SW 1271 (cell line): ENCODE data around the gene ITGA4.
A peak's percentile ranks its signal among the peaks of the same experiment; 100 is the strongest.

Experiments
- DNase-seq, 2 experiments: peaks; one replicate each; lab custom pipeline; 2025; lab: John Stamatoyannopoulos, UW

ITGA4 gene

DNA sequence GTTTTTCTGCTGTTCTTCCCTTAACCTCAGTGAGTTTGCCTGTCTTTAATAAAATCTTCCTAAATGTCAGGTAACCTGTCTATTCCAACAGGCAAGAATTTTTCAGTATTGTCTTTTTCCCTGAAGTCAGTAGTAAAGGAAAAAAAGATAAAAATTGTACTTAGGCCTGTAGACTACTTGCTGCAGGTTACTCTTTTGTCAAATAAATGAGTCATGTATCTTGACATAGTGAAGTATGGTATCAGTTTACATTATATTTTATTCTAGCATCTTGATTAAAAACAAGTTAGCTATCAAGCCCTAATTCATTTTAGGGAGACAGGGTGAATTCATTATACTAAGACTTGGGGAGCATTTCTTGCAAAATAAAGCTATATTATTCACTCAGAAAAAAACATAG, 59.8 kb downstream of the ITGA4 start:
- DNase-seq = no peak

DNA sequence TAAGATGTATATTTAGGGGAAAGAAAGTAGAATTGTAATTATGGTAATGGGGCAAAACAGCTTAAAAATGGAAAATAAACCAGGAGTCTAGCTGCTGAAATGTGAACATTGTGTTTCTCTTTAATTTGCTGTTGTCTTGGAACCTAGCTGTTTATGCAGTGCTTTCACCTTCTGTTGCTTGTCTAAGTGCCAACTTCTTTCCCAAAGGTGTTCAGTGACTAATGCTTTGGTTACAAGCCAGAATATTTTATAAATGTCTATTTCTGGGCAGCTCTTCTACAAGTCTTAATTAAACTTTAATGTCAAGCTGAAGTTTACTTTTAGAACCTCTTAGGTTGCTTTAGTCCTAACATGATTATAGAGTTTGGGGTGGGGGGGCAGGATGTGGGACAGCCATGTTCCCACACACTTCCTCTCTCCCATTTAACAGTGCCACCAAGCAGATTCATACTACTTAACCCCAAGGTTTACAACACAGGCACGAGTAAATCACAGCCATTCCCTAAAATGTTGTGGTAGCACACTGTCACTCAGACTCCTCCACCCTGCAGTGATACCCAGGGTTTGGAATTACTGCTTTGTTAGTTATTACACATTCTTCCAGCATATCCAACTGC, 60.6 kb downstream of the ITGA4 start:
- DNase-seq = no peak

DNA sequence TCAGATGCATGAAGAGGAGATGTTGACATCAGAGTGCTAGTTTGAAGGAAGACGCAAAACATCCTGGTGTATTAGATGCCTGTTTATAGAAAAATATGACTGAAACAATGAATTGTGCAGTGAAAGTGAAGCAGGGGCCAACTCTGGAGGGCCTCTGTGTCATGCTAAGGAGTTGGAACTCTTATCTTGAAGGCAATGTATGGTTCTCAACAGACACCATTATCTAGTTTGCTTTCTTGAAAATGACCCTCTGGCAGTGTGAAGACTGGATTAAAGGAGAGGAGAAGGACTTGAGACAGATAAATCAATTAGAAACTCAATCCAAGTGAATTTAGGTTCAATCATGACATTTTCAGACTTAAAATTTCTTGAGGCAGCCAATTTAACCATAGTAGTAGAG, 63.1 kb downstream of the ITGA4 start:
- no peak for DNase-seq

DNA sequence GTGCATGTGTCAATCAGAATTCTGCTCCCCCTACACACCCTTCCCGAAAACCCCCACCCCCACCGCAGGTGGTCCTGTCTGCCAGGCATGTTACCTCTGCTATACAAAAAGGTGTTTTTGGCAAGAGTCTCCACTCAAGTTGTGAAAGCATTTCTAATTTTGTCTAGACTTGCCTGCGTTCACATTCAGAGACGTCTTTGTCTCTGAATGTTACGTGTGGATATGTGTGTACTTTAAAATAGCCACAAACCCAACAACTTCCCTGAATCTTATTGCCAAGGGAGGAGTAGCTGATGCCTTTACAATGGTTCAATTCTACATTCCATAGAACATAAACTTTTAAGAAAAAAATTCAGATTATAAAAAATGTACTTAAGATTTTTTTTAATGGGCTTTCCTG, 66.6 kb downstream of the ITGA4 start:
- DNase-seq = no peak

DNA sequence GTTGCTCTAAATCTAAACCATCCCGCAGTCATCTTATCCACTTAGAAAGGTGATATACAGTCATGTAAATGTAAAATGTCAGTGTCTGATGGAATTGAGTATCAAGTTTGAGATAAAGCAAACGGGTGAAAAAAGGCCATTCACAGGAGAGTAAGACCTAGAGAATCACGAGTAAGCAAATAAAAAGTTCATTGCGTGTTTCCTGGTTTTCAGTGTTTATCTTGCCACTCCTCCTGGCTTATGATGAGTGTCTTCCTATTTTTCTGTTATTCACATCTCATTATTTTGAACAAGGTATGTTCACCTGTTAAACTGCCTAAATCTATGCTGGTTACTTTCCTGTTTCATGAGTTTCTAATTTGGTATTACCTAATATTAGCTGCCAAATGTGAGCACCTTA, 68.8 kb downstream of the ITGA4 start:
- no peak for DNase-seq

DNA sequence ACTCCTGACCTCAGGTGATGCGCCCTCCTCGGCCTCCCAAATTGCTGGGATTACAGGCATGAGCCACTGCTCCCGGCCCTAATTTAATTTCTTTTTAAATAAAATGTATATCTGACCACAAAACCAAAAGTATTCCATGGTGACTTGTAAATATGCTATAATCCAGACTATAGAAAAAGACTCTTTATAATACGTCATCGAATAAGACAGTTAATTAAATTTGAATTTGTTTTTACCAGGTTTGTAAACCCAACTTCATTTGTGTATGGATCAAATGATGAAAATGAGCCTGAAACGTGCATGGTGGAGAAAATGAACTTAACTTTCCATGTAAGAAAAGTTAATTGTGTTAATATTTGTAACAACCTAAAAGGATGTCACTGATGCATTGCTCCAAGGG, 69.9 kb downstream of the ITGA4 start:
- DNase-seq = no peak

DNA sequence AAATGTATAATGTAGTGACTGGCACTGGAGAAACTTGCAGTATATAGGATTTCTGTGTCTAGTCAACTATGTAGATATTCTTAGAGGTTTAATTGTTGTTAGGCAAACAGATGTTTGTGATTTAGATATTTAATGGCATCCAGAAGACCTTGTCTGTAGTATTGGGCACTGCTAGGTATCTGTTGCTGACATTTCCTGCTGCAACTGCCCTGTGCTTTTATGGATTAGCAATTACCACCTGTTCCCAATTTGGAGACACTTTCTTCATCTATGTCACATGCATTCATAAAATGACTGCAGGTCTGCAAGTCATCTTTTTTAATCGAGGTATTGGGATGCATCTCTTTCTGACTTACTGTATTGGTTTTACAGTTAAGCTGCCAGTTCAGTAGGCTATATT, 71.3 kb downstream of the ITGA4 start:
- DNase-seq = no peak

DNA sequence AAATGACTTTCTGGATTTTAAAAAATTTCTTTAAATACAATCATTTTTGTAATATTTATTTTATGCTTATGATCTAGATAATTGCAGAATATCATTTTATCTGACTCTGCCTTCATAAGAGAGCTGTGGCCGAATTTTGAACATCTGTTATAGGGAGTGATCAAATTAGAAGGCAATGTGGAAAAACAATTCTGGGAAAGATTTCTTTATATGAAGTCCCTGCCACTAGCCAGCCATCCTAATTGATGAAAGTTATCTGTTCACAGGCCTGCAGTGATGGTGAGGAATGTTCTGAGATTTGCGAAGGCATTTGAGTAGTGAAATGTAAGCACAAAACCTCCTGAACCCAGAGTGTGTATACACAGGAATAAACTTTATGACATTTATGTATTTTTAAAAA, 79.5 kb downstream of the ITGA4 start:
- DNase-seq = no peak

DNA sequence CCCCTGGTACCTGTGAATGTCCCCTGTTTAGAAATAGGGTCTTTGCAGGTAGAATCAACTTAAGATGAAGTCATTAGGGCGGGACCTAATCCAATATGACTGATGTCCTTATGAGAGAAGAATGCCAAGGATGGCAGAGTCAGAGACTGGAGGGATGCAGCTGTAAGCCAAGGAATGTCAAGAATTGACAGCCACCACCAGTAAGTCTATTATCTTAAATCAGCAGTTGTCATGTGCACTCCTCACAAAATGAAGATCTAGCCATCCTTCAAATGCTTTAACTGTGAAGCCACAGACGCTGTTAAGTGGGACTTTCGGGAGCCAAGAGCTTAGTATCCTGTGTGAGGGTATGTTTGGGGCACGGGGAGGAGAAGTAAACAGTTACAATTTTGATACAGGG, 83.2 kb downstream of the ITGA4 start:
- DNase-seq = no peak

DNA sequence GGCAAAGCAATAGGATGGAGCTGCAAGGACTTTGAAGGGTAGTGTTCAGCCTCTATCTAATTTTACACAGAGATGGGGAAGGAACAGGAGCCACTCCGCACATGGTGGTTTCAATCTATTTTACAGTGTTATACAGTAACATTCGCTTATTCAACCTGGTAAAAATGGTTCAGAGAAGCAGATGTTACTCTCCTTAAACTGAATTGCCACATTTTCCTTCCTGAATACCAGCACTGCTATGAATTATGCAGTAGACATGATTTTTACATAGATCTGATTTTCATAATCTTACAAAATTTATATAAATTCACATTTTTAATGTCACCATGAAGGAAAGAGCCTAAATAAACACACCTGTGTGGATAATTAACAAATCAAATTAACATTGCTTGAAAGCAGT, 85.0 kb downstream of the ITGA4 start:
- no peak for DNase-seq

DNA sequence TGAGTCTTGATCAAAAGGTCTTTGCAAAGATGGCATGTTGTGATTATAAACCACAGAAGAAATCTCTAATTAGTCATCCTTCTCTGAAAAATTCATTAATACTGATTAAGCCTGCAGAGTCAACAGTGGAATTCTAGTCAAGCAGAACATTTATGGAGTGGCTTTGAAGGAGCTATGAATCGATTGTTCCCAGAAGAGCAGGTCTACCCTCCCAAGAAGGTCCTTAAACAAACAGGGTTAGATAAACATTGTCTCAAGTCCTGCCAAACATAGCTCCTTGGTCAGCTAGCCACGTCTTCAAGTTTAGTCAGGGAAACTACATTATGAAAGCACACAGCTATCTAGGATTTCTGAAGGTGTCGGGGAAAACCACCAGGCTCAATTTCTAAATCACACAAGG, 88.9 kb downstream of the ITGA4 start:
- peak in 1 of 2 experiments; percentile 3 for DNase-seq

DNA sequence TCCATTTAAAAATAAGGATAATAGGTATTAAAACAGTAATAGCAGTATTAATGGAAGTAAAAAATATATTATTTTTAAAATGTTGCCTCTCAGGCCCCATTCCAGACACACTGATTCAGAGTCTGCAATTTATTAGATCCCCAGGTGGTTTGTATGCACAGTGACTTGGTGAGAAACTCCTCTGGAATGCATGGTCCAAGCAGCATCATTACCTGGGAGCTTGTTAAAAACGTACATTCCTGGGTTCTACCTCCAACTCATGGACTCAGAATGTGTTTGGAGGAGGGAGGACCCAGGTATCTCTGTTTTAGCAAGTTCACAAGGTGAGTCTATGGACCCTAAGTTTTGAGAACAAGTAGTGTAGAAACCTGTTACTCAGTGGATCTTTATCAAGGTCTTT, 95.6 kb downstream of the ITGA4 start:
- peak in 1 of 2 experiments; percentile 2 for DNase-seq

DNA sequence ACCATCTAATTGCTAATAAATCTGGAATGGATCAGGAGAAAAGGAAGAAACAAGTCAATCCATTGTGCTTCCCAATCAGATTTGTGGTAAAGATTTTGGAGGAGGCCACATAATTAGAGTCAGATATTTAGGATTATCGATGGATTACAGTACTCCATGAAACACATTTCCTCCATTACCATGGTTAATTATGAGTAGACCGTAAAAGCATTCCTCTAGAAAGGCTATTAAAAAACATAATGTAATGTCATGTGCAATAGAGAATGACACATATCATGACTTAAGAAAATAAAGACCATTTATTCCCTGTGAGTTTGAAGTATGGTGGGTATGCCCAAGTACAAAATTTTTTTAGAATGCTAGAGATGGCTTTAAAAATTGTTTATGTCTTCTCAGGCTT, 96.1 kb downstream of the ITGA4 start:
- DNase-seq = no peak

DNA sequence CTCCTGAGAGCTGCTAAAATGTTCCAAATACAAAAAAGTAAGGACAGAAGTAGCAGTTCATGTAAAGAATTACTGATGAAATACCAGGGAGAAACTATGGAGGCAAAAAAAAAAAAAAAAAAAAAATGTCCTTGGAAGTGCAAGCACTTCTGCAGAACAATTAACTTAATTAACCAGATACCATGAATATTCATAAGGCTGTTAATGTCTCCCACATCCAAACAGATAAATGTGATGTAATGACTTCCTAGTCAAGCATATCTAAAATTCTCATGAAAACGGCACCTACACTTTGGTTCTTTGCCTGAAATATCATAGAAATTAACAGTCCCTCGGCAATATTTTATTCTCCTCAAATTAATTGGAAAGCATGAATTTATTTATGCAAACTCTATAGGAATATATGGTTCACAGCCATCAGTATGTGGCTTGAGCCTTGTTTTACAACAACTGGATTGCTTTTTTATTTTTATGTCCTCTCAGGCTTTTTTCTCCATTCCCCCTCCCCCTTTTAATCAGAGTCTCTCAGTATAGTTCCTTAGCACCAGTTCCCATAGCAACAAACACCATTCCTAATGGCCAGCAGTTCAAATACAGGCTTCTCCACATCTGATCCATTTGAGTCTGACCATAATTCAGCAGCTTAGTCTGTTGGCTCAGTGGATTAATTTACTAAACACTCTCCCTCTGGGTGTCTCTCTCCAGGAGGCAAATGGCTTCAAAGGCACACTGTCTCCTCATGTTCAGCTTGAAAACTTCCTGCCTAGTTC, 97.1 kb downstream of the ITGA4 start:
- DNase-seq = no peak

DNA sequence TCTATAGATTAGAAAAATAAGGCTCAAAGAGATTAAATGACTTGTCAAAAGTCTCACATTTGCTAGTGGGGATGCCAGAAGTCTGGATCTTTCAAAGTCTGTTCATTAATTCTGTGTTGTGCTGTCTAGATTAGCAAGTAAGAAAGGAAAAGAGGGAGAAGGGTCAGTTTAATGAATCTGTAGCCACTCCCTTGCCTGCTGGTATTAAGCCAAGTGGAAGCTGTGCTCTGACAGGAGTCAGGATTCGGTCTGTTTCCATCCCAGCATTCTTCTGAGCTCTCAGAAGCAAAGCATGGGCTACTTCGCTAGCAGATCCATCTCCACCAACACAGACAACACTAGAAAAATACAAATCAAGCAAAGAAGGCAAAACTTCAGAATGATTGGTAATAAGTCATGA, 101.2 kb downstream of the ITGA4 start:
- no peak for DNase-seq

DNA sequence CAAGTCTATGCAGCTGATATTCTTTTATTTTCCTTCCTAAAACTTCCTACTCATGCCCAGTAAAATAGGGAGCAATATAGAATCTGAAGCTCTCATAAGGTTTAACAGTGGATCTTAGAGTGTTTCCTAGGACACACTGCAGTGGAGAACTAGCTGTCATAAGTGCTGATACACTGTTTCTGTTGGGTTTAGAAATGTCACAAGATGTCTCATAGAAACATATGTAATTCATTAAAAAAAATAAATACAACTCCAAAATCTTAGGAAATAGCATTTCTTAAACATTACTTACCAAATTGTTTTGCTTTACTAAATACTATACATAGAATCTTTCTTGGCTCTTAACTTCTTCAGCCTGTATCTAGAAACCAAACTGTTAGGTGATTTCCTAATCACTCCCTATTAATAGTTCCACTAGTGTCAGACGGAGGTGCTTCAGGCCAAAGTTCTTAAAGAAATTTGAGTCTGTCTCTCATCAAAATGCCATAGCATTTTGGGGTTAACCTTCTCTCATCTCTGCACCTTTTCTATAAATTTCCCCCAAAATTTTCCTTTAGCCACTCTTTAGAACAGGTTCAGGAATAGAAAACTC, 106.0 kb downstream of the ITGA4 start:
- no peak for DNase-seq

DNA sequence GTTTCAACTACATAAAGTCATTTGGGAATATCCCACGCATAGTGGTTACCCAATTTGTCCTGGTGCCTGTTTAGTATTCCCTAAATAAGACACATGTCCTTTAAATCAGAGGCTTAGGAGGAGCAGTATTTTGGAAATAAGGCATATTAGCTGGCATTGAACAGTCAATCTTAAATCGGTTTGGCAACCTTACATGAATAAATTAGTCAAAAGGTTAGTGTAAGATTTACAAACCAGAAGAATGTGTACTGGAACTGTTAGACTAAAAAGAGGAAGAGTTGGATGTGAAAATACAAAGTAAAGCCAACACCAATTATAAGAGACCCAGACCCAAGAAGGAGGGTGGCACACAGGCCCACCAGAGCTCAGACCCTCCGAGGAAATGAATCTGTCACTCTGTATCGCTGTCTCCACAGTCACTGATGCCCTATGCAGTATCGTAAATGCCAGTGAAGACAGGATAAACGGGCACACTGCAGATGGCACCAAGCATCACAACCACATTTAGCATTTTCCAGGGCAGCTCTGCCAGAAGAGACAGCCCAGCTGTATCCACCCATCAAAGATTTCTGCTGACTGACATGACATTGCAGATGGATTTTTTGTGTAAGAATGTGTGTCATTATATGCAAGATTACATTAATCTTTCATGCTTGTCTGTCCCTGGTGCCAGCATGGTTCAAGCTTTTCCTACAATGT, 109.3 kb downstream of the ITGA4 start:
- DNase-seq = no peak

DNA sequence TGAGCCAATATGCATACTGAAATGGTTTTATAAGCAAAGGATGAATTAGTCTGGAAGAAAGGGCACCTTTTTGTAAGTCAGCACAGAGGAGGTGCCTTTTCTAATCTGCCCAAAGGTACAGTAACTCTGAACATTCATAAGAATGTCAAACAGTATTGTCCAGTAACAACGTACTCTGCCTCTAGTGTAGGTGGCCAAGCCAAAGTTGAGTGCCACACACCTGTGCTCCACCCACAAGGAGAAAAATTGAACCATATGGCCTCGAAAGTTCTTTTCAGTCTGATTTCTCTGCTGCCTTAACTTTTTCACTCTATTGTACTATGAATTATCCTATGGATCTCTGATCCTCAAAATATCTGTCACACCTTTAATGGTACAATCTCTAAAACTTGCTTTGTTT, 112.9 kb downstream of the ITGA4 start:
- no peak for DNase-seq

DNA sequence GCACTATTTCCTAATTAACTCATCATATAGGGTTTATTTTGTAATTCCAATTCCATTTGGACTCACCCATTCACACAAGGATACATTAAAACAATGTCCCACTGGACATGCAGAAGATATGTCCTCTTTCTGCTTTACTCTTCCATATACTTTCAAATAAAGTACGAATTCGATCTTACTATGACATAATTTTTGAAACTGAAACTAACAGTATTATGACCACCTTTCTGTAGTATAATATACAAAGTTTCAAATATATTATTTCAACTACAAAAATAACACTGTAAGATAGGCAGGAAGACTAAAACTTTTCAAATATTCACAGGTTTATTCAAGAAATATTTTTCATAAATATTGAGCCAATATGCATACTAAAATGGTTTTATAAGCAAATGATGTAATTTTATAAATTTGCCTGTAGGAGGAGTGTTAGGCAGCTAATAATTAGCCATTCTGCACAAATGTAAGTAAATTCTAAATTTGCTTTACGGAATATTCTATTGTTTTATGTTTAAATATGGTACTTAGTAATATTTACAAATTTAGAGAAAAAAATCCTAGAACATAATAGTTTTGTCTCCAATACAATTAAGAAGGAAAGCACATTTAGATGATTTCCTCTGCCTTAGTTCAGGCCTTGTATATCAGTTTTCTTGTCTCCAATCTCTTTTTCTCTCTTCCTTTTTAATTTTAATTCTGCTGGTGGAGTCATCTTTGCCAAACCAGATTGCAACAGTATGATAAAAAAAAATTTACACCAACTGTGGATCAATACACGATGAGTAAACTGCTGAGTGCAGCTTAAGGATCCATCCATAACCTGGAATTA, 113.9 kb downstream of the ITGA4 start:
- peak in 1 of 2 experiments; percentile 3 for DNase-seq

DNA sequence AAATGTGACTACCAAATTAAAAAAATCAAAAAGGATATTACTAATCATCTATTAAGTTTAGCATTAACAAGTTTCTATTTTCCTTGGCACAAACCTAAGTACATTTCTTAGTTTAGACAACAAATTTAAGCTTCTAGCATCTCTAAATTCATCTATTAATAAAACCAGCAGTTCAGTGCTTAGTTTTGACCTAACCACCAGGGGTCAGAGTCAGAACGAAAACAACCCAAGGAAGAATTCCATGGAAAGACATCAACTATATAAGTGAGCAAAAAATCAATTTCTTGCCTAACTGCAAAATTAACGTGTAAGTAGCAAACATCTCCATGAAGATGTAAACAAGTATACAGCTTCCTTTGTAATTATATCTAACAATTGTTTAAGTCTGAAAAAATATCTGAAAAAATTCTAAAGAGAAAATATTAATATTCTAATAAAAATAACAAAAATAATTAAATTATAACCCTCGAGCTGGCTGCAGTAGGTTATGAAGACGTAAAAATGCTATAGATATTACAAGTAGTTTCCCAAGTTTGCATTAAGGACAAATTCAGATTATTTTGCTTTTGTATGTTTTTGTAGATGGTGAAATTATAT, 116.1 kb downstream of the ITGA4 start:
- peak in 1 of 2 experiments; percentile 34 for DNase-seq

DNA sequence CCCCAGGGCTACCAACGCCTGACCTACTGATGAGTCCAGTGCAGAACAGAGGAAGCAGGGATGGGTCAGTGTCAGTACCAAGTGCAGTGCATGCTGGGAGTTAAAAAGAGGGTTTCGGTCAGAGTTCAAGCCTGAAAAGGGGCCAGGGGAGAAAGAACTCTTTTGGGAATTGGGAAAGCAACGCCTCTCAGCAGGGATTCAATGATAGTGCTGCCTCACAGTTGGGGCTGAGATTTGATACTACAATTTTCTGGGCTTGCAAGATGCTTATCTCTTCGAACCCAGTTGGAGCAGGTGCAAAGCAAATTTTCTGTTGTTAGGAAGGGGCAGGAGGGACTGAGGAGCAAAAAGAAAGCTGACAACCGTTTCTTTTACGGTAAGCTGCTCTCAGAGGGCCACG, 117.1 kb downstream of the ITGA4 start:
- DNase-seq = no peak
